ENCODE results near the gene CDKN2AIPNL.
A peak's percentile ranks its signal among the peaks of the same experiment; 100 is the strongest.

Gene CDKN2AIPNL

GRCh38 chr5:134420343-134420742 lies 8.7 kb upstream of the CDKN2AIPNL start:
- Histone ChIP-seq H3K9me3 (ENCODE audit: control insufficient read depth, low read length) (no peaks in the 10 kb centered on the region), H3K27me3 (replicated peaks; ENCODE audit: control insufficient read depth, insufficient read depth, low read length) (no peaks in the 10 kb centered on the region), H3K4me3 (ENCODE audit: low read length) (no peak overlapping the region), H3K9ac (ENCODE audit: low read length) (no peak overlapping the region), H3K36me3 (ENCODE audit: control insufficient read depth, insufficient read depth, low read length, severe bottlenecking) (no peaks in the 10 kb centered on the region), H3K4me1 (ENCODE audit: control insufficient read depth, insufficient read depth, low read length) (no peaks in the 10 kb centered on the region)
- peak; percentile 15 for DNase-seq (ENCODE audit: low read depth)

- H3K4me3 ChIP-seq (ENCODE audit: low read length), result no peak overlapping the region
- H3K27me3 ChIP-seq (replicated peaks; ENCODE audit: control insufficient read depth, insufficient read depth, low read length), result no peaks in the 10 kb centered on the region
- no peak overlapping the region for H3K9ac ChIP-seq (ENCODE audit: low read length)
- no peaks in the 10 kb centered on the region for H3K9me3 ChIP-seq (ENCODE audit: control insufficient read depth, low read length)
- no peaks in the 10 kb centered on the region for H3K36me3 ChIP-seq (ENCODE audit: control insufficient read depth, insufficient read depth, low read length, severe bottlenecking)
- no peak for DNase-seq (ENCODE audit: low read depth)
- no peaks in the 10 kb centered on the region for H3K4me1 ChIP-seq (ENCODE audit: control insufficient read depth, insufficient read depth, low read length)
Observed at GRCh38 chr5:134418958-134419357, 7.3 kb upstream of the CDKN2AIPNL start.

- H3K9ac ChIP-seq (ENCODE audit: low read length), result no peak overlapping the region
- H3K4me1 ChIP-seq (ENCODE audit: control insufficient read depth, insufficient read depth, low read length), result no peaks in the 10 kb centered on the region
- no peaks in the 10 kb centered on the region for H3K9me3 ChIP-seq (ENCODE audit: control insufficient read depth, low read length)
- H3K36me3 ChIP-seq (ENCODE audit: control insufficient read depth, insufficient read depth, low read length, severe bottlenecking), result no peaks in the 10 kb centered on the region
- H3K27me3 ChIP-seq (replicated peaks; ENCODE audit: control insufficient read depth, insufficient read depth, low read length), result no peaks in the 10 kb centered on the region
- H3K4me3 ChIP-seq (ENCODE audit: low read length), result no peak overlapping the region
- DNase-seq (ENCODE audit: low read depth), result no peak
Observed at GRCh38 chr5:134417707-134418106, 6.0 kb upstream of the CDKN2AIPNL start.

GRCh38 chr5:134413046-134413445 lies 1.4 kb upstream of the CDKN2AIPNL start:
- H3K4me1 ChIP-seq (ENCODE audit: control insufficient read depth, insufficient read depth, low read length), result peaks cover 14% of the 10 kb centered on the region
- no peak overlapping the region for H3K4me3 ChIP-seq (ENCODE audit: low read length)
- H3K36me3 ChIP-seq (ENCODE audit: control insufficient read depth, insufficient read depth, low read length, severe bottlenecking), result no peaks in the 10 kb centered on the region
- no peaks in the 10 kb centered on the region for H3K27me3 ChIP-seq (replicated peaks; ENCODE audit: control insufficient read depth, insufficient read depth, low read length)
- no peaks in the 10 kb centered on the region for H3K9me3 ChIP-seq (ENCODE audit: control insufficient read depth, low read length)
- DNase-seq (ENCODE audit: low read depth), result no peak
- H3K9ac ChIP-seq (ENCODE audit: low read length), result no peak overlapping the region

GRCh38 chr5:134411228-134411545 lies 494 bp downstream of the CDKN2AIPNL start:
- no peak for DNase-seq (ENCODE audit: low read depth)
- H3K9ac ChIP-seq (ENCODE audit: low read length), result peak overlapping the region; percentile 91
- peaks cover 3% of the 10 kb centered on the region for H3K36me3 ChIP-seq (ENCODE audit: control insufficient read depth, insufficient read depth, low read length, severe bottlenecking)
- H3K4me3 ChIP-seq (ENCODE audit: low read length), result peak overlapping the region; percentile 95
- H3K9me3 ChIP-seq (ENCODE audit: control insufficient read depth, low read length), result no peaks in the 10 kb centered on the region
- no peaks in the 10 kb centered on the region for H3K27me3 ChIP-seq (replicated peaks; ENCODE audit: control insufficient read depth, insufficient read depth, low read length)
- H3K4me1 ChIP-seq (ENCODE audit: control insufficient read depth, insufficient read depth, low read length), result peaks cover 14% of the 10 kb centered on the region

GRCh38 chr5:134410822-134411221 lies 859 bp downstream of the CDKN2AIPNL start:
- Histone ChIP-seq H3K36me3 (ENCODE audit: control insufficient read depth, insufficient read depth, low read length, severe bottlenecking) (peaks cover 6% of the 10 kb centered on the region), H3K9ac (ENCODE audit: low read length) (peak overlapping the region; percentile 91), H3K4me1 (ENCODE audit: control insufficient read depth, insufficient read depth, low read length) (peaks cover 14% of the 10 kb centered on the region), H3K9me3 (ENCODE audit: control insufficient read depth, low read length) (no peaks in the 10 kb centered on the region), H3K27me3 (replicated peaks; ENCODE audit: control insufficient read depth, insufficient read depth, low read length) (no peaks in the 10 kb centered on the region), H3K4me3 (ENCODE audit: low read length) (peak overlapping the region; percentile 95)
- DNase-seq (ENCODE audit: low read depth), result no peak

GRCh38 chr5:134409321-134409720 lies 2.4 kb downstream of the CDKN2AIPNL start:
- Histone ChIP-seq H3K4me3 (ENCODE audit: low read length) (no peak overlapping the region), H3K9me3 (ENCODE audit: control insufficient read depth, low read length) (no peaks in the 10 kb centered on the region), H3K36me3 (ENCODE audit: control insufficient read depth, insufficient read depth, low read length, severe bottlenecking) (peaks cover 7% of the 10 kb centered on the region), H3K9ac (ENCODE audit: low read length) (no peak overlapping the region), H3K4me1 (ENCODE audit: control insufficient read depth, insufficient read depth, low read length) (peaks cover 14% of the 10 kb centered on the region), H3K27me3 (replicated peaks; ENCODE audit: control insufficient read depth, insufficient read depth, low read length) (no peaks in the 10 kb centered on the region)
- no peak for DNase-seq (ENCODE audit: low read depth)

- Histone ChIP-seq H3K9me3 (ENCODE audit: control insufficient read depth, low read length) (no peaks in the 10 kb centered on the region), H3K4me3 (ENCODE audit: low read length) (no peak overlapping the region)
- no peak for DNase-seq (ENCODE audit: low read depth)
Observed at GRCh38 chr5:134406390-134406789, 5.3 kb downstream of the CDKN2AIPNL start.

GRCh38 chr5:134403951-134404350 lies 7.7 kb downstream of the CDKN2AIPNL start:
- DNase-seq (ENCODE audit: low read depth), result no peak
- no peaks in the 10 kb centered on the region for H3K9me3 ChIP-seq (ENCODE audit: control insufficient read depth, low read length)
- no peaks in the 10 kb centered on the region for H3K27me3 ChIP-seq (replicated peaks; ENCODE audit: control insufficient read depth, insufficient read depth, low read length)
- no peak overlapping the region for H3K4me3 ChIP-seq (ENCODE audit: low read length)
- H3K36me3 ChIP-seq (ENCODE audit: control insufficient read depth, insufficient read depth, low read length, severe bottlenecking), result peaks cover 9% of the 10 kb centered on the region
- H3K9ac ChIP-seq (ENCODE audit: low read length), result no peak overlapping the region
- H3K4me1 ChIP-seq (ENCODE audit: control insufficient read depth, insufficient read depth, low read length), result no peaks in the 10 kb centered on the region

More at GRCh38 chr5:134406390-134406789, 5.3 kb downstream of the CDKN2AIPNL start:
- H3K27me3 ChIP-seq (replicated peaks; ENCODE audit: control insufficient read depth, insufficient read depth, low read length), result no peaks in the 10 kb centered on the region
- no peak overlapping the region for H3K9ac ChIP-seq (ENCODE audit: low read length)
- peaks cover 9% of the 10 kb centered on the region for H3K4me1 ChIP-seq (ENCODE audit: control insufficient read depth, insufficient read depth, low read length)
- H3K36me3 ChIP-seq (ENCODE audit: control insufficient read depth, insufficient read depth, low read length, severe bottlenecking), result peaks cover 7% of the 10 kb centered on the region

GRCh38 chr5:134398609-134399155 lies 13.0 kb downstream of the CDKN2AIPNL start:
- peaks cover 8% of the 10 kb centered on the region for H3K4me1 ChIP-seq (ENCODE audit: control insufficient read depth, insufficient read depth, low read length)
- H3K27me3 ChIP-seq (replicated peaks; ENCODE audit: control insufficient read depth, insufficient read depth, low read length), result no peaks in the 10 kb centered on the region
- no peaks in the 10 kb centered on the region for H3K9me3 ChIP-seq (ENCODE audit: control insufficient read depth, low read length)
- peaks cover 38% of the 10 kb centered on the region for H3K36me3 ChIP-seq (ENCODE audit: control insufficient read depth, insufficient read depth, low read length, severe bottlenecking)
- no peak overlapping the region for H3K4me3 ChIP-seq (ENCODE audit: low read length)
- DNase-seq (ENCODE audit: low read depth), result no peak
- H3K9ac ChIP-seq (ENCODE audit: low read length), result no peak overlapping the region

- Histone ChIP-seq H3K27me3 (replicated peaks; ENCODE audit: control insufficient read depth, insufficient read depth, low read length) (no peaks in the 10 kb centered on the region), H3K9ac (ENCODE audit: low read length) (no peak overlapping the region), H3K36me3 (ENCODE audit: control insufficient read depth, insufficient read depth, low read length, severe bottlenecking) (peaks cover 53% of the 10 kb centered on the region), H3K9me3 (ENCODE audit: control insufficient read depth, low read length) (no peaks in the 10 kb centered on the region), H3K4me1 (ENCODE audit: control insufficient read depth, insufficient read depth, low read length) (peaks cover 8% of the 10 kb centered on the region), H3K4me3 (ENCODE audit: low read length) (no peak overlapping the region)
- no peak for DNase-seq (ENCODE audit: low read depth)
Observed at GRCh38 chr5:134397196-134397595, 14.5 kb downstream of the CDKN2AIPNL start.

- Histone ChIP-seq H3K36me3 (ENCODE audit: control insufficient read depth, insufficient read depth, low read length, severe bottlenecking) (peaks cover 62% of the 10 kb centered on the region), H3K27me3 (replicated peaks; ENCODE audit: control insufficient read depth, insufficient read depth, low read length) (no peaks in the 10 kb centered on the region), H3K9ac (ENCODE audit: low read length) (no peak overlapping the region), H3K4me3 (ENCODE audit: low read length) (no peak overlapping the region), H3K9me3 (ENCODE audit: control insufficient read depth, low read length) (no peaks in the 10 kb centered on the region), H3K4me1 (ENCODE audit: control insufficient read depth, insufficient read depth, low read length) (peaks cover 8% of the 10 kb centered on the region)
- DNase-seq (ENCODE audit: low read depth), result no peak
Observed at GRCh38 chr5:134396274-134396673, 15.4 kb downstream of the CDKN2AIPNL start.
